Measurements from ENCODE around the gene PRDM5. TPM values are rescaled to one million over a fixed set of nuclear protein-coding genes. Genes with fewer than 3 reads are reported as not detected.

PRDM5 gene
- total and polyA plus RNA-seq, 9 of the 15 experiments (the other 6 are each of a cell fraction or from before 2014, with no cell fraction given) = not detected

DNA sequence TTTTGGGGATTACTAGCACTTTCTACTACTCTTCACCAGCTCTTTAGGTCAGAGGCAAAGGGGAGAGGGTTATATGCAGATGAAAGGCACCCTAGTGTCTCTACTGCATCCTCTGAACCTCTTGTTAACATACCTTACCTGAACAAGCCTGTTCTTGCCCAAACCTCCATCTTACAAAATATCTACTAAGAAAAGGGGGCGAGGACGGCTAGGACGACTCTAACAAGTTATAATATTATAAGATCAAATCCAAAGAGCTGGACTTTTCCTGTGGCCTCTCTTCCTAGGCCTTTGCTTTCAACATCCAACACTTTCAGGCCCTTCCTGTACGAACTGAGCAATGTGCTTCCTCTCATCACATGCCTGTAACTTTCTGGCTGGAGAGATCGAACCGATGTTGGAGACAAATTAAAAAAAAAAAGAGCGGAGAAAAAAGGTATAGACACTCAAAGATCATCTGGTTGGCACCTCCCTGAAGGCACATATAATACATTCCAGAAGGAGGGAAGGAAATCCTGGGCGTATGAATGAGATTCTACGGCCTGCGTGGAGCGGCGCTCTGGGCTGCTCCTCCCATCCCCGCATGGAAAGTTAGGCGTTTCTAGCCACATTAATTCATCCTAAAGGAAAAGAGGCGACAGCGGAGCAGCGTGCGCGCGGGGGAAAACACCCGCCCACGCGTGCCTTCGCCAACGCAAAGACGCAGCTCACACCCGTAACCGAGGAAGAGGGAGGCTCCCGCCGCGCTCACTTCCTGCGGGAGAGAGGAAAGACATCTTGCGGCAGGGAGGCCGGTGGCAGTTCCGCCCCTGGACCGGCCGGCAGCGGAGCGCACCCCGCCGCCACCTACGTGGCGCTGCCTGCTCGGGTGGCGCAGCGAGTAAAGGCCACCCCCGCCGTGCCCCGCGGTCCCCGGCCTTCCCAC lies 808 bp downstream of the PRDM5 start (continued):
- TF ChIP-seq, protein P1, sequence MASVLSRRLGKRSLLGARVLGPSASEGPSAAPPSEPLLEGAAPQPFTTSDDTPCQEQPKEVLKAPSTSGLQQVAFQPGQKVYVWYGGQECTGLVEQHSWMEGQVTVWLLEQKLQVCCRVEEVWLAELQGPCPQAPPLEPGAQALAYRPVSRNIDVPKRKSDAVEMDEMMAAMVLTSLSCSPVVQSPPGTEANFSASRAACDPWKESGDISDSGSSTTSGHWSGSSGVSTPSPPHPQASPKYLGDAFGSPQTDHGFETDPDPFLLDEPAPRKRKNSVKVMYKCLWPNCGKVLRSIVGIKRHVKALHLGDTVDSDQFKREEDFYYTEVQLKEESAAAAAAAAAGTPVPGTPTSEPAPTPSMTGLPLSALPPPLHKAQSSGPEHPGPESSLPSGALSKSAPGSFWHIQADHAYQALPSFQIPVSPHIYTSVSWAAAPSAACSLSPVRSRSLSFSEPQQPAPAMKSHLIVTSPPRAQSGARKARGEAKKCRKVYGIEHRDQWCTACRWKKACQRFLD (CRISPR knock-in tag; IDR thresholded peaks at IDR 0.05) = no peak
- no peak for TF ChIP-seq ZNF512 (tag; IDR thresholded peaks at IDR 0.05)
- TF ChIP-seq OTX1 (CRISPR knock-in tag; IDR thresholded peaks at IDR 0.05) = no peak
- TF ChIP-seq ZNF217 (CRISPR knock-in tag; IDR thresholded peaks at IDR 0.05) = no peak
- TF ChIP-seq ZNF740 (CRISPR knock-in tag; IDR thresholded peaks at IDR 0.05) = no peak
- no peak for TF ChIP-seq ZNF740 (tag; IDR thresholded peaks at IDR 0.05)
- no peak for TF ChIP-seq MGA (IDR thresholded peaks at IDR 0.05)
- no peak for TF ChIP-seq ZNF696 (CRISPR knock-in tag; conservative IDR thresholded peaks at IDR 0.05)
- TF ChIP-seq ZNF3 (CRISPR knock-in tag; IDR thresholded peaks at IDR 0.05) = no peak
